Prostate gland (tissue), 2 donors: ENCODE results near the gene PPP2R2B. TPM values are rescaled to one million over a fixed set of nuclear protein-coding genes. Genes with fewer than 3 reads are reported as not detected.

Source experiments
- DNase-seq: peaks from one replicate; pipeline ENCODE4 v3.0.0-alpha.2; 2019; ENCODE audit warnings: low spot score
- H3K27ac ChIP-seq, 2 donors: fragments of 200-600 bp; sonication (generic); 2 replicates each; pipeline ENCODE4 v1.5.1; 2017 to 2019
- H3K27me3 ChIP-seq: fragments of 200-600 bp; sonication (generic); replicated peaks from 2 replicates; pipeline ENCODE4 v1.5.1; 2019; ENCODE audit not compliant: insufficient read depth
- H3K36me3 ChIP-seq, 2 donors: fragments of 200-600 bp; sonication (generic); 1 replicate in 1 of 2; 2 replicates in 1 of 2; pipeline versions ENCODE4 v1.5.1 to v1.8.1; 2017 to 2019
- H3K4me1 ChIP-seq: fragments of 200-600 bp; sonication (generic); replicated peaks from 2 replicates; pipeline ENCODE4 v1.5.1; 2019
- H3K4me3 ChIP-seq, 2 donors: fragments of 200-600 bp; sonication (generic); 2 replicates each; pipeline ENCODE4 v1.5.1; 2017 to 2019
- H3K9me3 ChIP-seq: fragments of 200-600 bp; sonication (generic); 2 replicates; pipeline ENCODE4 v1.5.1; 2017
- POLR2A ChIP-seq: fragments of 450-650 bp; IDR thresholded peaks from one replicate; pipeline ENCODE4 v1.6.1; 2016; ENCODE audit warnings: antibody characterized with exemption, mild to moderate bottlenecking
- POLR2AphosphoS5 ChIP-seq: sonication (generic); formaldehyde crosslinking; IDR thresholded peaks from one replicate; pipeline ENCODE4 v1.6.1; 2017; ENCODE audit warnings: antibody characterized with exemption
- WGBS: methylation state at CpG from one replicate; pipeline ENCODE4 v1.1.5; 2018; 5-methylcytosine and 5-hydroxymethylcytosine counted together
- intact Hi-C: fragments of 100-400 bp; cut with DNase I; formaldehyde crosslinking; loops from one replicate; pipeline ENCODE4 v1.14.2; 2022
- total RNA-seq, 2 donors: library from RNA; depleted of rRNA; stranded (reverse); fragments of >200 nt; gene quantifications; one replicate each; pipeline ENCODE4 v1.1.0, GENCODE V29; 2016
- TF ChIP-seq, protein P1 (sequence below), 4 experiments: fragments of 200-600 bp in 2 of 4; fragments of 450-650 bp in 2 of 4; sonication (generic) in 2 of 4; IDR thresholded peaks; 1 replicate in 3 of 4; 2 replicates in 1 of 4; pipeline ENCODE4 v1.5.1; 2016 to 2019; ENCODE audit warnings: antibody characterized with exemption in 4 of 4, mild to moderate bottlenecking in 2 of 4, moderate library complexity in 2 of 4

PPP2R2B gene
- total RNA-seq, 2 donors from 2014 or later = 0.68 to 2.6 TPM

DNA sequence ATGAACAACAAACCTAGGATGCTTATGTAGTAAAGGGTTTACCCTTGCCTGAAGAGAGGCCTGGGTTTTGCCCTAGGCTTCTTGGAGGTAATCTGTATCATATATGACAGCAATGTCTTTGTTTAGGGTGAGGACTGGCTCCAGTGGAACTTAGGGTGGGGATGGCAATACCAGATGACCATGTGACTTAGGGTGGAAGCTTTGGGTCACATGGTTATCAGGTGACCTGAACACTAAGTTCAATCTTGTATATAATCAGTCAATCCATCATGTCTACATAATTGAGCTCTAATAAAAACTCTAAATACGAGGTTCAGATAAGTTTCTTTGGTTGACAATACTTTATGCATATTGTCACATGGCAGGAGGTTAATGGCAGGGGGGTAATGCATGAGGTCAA lies 10.6 kb upstream of the PPP2R2B start:
- Histone ChIP-seq H3K4me1 (no peaks in the 10 kb centered on the region), H3K9me3 (no peaks in the 10 kb centered on the region), H3K4me3 (no peak overlapping the region), H3K27ac (no peak overlapping the region), H3K27me3 (no peaks in the 10 kb centered on the region), H3K36me3 (no peaks in the 10 kb centered on the region)
- TF ChIP-seq, protein P1, sequence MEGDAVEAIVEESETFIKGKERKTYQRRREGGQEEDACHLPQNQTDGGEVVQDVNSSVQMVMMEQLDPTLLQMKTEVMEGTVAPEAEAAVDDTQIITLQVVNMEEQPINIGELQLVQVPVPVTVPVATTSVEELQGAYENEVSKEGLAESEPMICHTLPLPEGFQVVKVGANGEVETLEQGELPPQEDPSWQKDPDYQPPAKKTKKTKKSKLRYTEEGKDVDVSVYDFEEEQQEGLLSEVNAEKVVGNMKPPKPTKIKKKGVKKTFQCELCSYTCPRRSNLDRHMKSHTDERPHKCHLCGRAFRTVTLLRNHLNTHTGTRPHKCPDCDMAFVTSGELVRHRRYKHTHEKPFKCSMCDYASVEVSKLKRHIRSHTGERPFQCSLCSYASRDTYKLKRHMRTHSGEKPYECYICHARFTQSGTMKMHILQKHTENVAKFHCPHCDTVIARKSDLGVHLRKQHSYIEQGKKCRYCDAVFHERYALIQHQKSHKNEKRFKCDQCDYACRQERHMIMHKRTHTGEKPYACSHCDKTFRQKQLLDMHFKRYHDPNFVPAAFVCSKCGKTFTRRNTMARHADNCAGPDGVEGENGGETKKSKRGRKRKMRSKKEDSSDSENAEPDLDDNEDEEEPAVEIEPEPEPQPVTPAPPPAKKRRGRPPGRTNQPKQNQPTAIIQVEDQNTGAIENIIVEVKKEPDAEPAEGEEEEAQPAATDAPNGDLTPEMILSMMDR (IDR thresholded peaks at IDR 0.05) = no peak
- no peak for TF ChIP-seq POLR2AphosphoS5
- no peak for TF ChIP-seq POLR2A
- intact Hi-C loops = no loop called here
- WGBS = 52% methylated on average over 1 of the region's 1 CpG
- DNase-seq = no peak

DNA sequence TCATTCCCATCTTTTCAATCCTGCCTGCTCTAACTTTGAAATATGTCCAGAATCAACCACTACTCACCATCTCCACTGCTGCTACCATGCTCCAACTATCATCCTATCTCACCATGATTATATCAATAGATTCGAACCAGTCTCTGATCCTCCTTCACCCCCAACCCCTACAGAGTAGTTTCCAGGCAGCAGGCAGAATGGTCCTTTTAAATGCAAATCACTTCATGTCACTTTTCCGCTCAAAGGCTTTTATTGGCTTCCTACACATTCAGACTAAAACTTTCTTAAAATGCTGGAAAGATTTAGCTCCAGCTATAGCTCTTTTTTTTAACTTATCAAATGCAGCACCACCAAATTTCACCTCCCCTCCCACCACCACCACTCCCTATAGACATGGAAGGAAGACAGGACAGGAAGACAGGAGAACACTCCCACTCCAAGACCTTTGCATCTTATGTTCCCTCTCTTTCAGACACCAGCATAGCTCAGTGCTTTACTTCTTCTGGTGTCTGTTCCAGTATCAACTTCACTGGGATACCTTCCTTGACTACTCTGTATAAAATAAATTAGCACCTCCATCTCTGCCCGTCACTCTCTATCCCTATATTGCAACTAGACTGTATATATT lies 9.9 kb upstream of the PPP2R2B start:
- Histone ChIP-seq H3K4me1 (no peaks in the 10 kb centered on the region), H3K27ac (no peak overlapping the region), H3K27me3 (no peaks in the 10 kb centered on the region), H3K36me3 (no peaks in the 10 kb centered on the region), H3K4me3 (no peak overlapping the region), H3K9me3 (no peaks in the 10 kb centered on the region)
- no peak for DNase-seq
- WGBS = 30% methylated on average over 3 of the region's 3 CpGs
- TF ChIP-seq, protein P1 (IDR thresholded peaks at IDR 0.05) = no peak
- TF ChIP-seq POLR2A = no peak
- no peak for TF ChIP-seq POLR2AphosphoS5
- intact Hi-C loops = no loop called here

DNA sequence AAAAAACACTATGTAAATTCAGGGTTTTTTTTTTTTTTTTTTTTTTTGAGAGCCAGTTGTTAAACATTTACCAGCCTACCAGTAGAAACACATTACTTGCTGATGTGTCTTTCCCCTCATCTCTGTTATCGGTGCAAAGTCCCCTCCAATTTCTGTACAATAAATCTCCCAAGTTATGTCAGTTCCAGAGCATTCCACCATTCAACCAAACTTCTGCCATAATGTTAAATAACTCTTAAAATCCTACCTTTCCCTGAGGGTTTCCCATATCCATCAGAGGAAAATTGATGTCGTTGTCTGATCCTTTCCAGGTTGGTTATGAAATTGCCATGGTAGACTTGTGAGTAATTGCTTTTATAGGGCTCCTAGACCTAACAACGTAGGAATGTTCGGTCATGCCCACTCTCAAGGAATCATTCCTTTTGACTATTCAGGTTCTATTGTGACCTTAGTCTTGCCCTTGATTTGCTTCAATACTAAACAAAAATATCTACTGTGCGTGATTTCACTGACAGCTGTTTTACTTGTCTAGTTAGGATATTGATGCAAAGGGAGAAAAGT lies 5.6 kb upstream of the PPP2R2B start:
- H3K9me3 ChIP-seq = no peaks in the 10 kb centered on the region
- 63% methylated on average over 5 of the region's 5 CpGs for WGBS
- no peak for DNase-seq
- intact Hi-C loops = no loop called here
- TF ChIP-seq, protein P1 (IDR thresholded peaks at IDR 0.05) = no peak
- TF ChIP-seq POLR2A = no peak
- TF ChIP-seq POLR2AphosphoS5 = no peak
- no peaks in the 10 kb centered on the region for H3K4me1 ChIP-seq
- no peak overlapping the region for H3K4me3 ChIP-seq
- H3K27me3 ChIP-seq = no peaks in the 10 kb centered on the region
- H3K36me3 ChIP-seq = no peaks in the 10 kb centered on the region
- H3K27ac ChIP-seq = no peak overlapping the region

DNA sequence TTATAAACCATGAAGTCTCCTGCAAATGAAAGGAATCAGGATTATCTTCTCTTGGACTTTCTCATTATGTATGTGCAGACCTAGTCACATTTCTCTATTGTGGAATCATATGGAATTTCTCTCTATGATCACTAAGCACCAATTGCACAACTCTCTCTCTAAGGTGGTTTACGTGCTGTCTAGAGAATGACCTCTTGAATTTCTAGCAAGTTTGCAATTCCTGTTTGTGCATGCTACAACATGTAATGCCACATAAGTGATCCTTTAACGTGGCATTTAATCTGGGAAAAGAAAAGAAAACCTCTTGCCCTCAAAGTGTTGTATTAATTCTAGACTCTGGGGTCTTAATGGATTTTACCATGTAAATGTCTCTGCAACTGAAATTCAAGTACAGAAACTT lies 5.0 kb upstream of the PPP2R2B start:
- Histone ChIP-seq H3K4me1 (no peaks in the 10 kb centered on the region), H3K9me3 (no peaks in the 10 kb centered on the region), H3K36me3 (no peaks in the 10 kb centered on the region), H3K27ac (no peak overlapping the region), H3K4me3 (no peak overlapping the region), H3K27me3 (no peaks in the 10 kb centered on the region)
- no peak for DNase-seq
- 13% methylated on average over 2 of the region's 2 CpGs for WGBS
- TF ChIP-seq POLR2AphosphoS5 (no peak), POLR2A (no peak)
- TF ChIP-seq, protein P1 (IDR thresholded peaks at IDR 0.05) = no peak
- intact Hi-C loops = no loop called here

DNA sequence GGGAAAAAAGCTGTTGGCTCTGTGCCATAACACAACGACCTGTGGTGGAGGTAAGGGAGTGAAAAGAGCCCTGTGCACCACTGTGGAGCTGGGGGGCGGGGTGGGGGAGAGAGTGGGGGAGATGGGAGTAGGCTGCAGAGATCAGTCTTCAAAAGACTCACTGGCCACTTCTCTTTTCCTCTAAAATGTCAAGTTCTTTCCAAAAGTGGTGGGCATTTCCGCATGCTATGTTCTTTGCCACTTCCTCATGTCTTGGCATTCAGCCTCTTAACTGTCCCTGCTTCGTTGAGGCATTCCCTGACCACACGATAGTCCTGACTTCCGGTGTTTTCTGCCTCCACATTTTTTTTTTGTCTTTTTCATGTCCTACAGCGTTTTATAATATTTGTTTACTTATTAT lies 2.4 kb upstream of the PPP2R2B start:
- H3K36me3 ChIP-seq = no peaks in the 10 kb centered on the region
- no peak overlapping the region for H3K27ac ChIP-seq
- intact Hi-C loops = no loop called here
- peaks cover 2% of the 10 kb centered on the region for H3K27me3 ChIP-seq
- 68% methylated on average over 7 of the region's 7 CpGs for WGBS
- H3K4me1 ChIP-seq = no peaks in the 10 kb centered on the region
- no peak for TF ChIP-seq POLR2AphosphoS5
- TF ChIP-seq, protein P1 (IDR thresholded peaks at IDR 0.05) = no peak
- no peak for TF ChIP-seq POLR2A
- H3K4me3 ChIP-seq = no peak overlapping the region
- no peak for DNase-seq
- no peaks in the 10 kb centered on the region for H3K9me3 ChIP-seq
